HEK293 (cell line): ENCODE data around the gene SLC37A3.

Source experiments
- CTCF ChIA-PET: fragments of 350-600 bp; formaldehyde crosslinking; extraction: SDS; loops from one replicate; lab custom pipeline; 2021; ENCODE audit warnings: antibody characterized with exemption; lab: Yijun Ruan, JAX
- POLR2A ChIA-PET: fragments of 300-600 bp; formaldehyde crosslinking; extraction: SDS; loops from one replicate; lab custom pipeline; 2020; ENCODE audit warnings: antibody characterized with exemption, inconsistent platforms; lab: Yijun Ruan, JAX
- H3K27ac ChIP-seq: fragments of 200-500 bp; sonication (Bioruptor generic); 2 replicates; pipeline ENCODE4 v1.5.1; 2014; ENCODE audit warnings: low read depth, low read length, control low read depth, inconsistent platforms; ENCODE audit errors: extremely low read depth
- H3K36me3 ChIP-seq, 2 experiments: fragments of 200-500 bp in 1 of 2; sonication (Bioruptor generic) in 1 of 2; 1 replicate in 1 of 2; 2 replicates in 1 of 2; pipeline ENCODE4 v1.5.1; 2014 to 2017; ENCODE audit warnings: inconsistent platforms in 2 of 2, low read length in 2 of 2; ENCODE audit not compliant: control insufficient read depth in 2 of 2, insufficient read depth in 1 of 2
- H3K4me1 ChIP-seq: fragments of 200-500 bp; sonication (Bioruptor generic); 2 replicates; pipeline ENCODE4 v1.5.1; 2014; ENCODE audit warnings: mild to moderate bottlenecking, low read length, inconsistent platforms; ENCODE audit not compliant: control insufficient read depth, insufficient read depth
- H3K4me3 ChIP-seq: 2 replicates; pipeline ENCODE4 v1.5.1; 2011; ENCODE audit warnings: low read depth, mild to moderate bottlenecking, control low read depth, low read length, moderate library complexity
- H3K9me3 ChIP-seq: fragments of 200-500 bp; sonication (Bioruptor generic); 2 replicates; pipeline ENCODE4 v1.5.1; 2014; ENCODE audit warnings: low read depth, low read length, inconsistent platforms; ENCODE audit not compliant: control insufficient read depth, insufficient read depth
- GLIS1 ChIP-seq: fragments of 450-650 bp; formaldehyde crosslinking; IDR thresholded peaks from 2 replicates; pipeline ENCODE4 v1.5.1; 2016; ENCODE audit warnings: missing biosample characterization, missing genetic modification characterization
- GLIS2 ChIP-seq: fragments of 450-650 bp; formaldehyde crosslinking; IDR thresholded peaks from 2 replicates; pipeline ENCODE4 v1.5.1; 2016; ENCODE audit warnings: missing biosample characterization, missing genetic modification characterization
- KLF1 ChIP-seq: fragments of 450-650 bp; formaldehyde crosslinking; IDR thresholded peaks from 2 replicates; pipeline ENCODE4 v1.5.1; 2016; ENCODE audit warnings: missing biosample characterization, missing genetic modification characterization
- PATZ1 ChIP-seq: fragments of 450-650 bp; formaldehyde crosslinking; IDR thresholded peaks from 2 replicates; pipeline ENCODE4 v1.5.1; 2016; ENCODE audit warnings: missing biosample characterization, missing genetic modification characterization
- TCF7L2 ChIP-seq: IDR thresholded peaks from 2 replicates; pipeline ENCODE4 v1.6.1; 2011; ENCODE audit warnings: low read depth, mild to moderate bottlenecking, inconsistent platforms, low read length, moderate library complexity, borderline replicate concordance
- YY1 ChIP-seq: fragments of 450-650 bp; formaldehyde crosslinking; IDR thresholded peaks from 2 replicates; pipeline ENCODE4 v1.5.1; 2018; ENCODE audit warnings: missing biosample characterization, missing genetic modification characterization
- ZBTB20 ChIP-seq: fragments of 450-650 bp; formaldehyde crosslinking; IDR thresholded peaks from 2 replicates; pipeline ENCODE4 v1.5.1; 2016; ENCODE audit warnings: missing biosample characterization, missing genetic modification characterization
- ZBTB21 ChIP-seq: fragments of 450-650 bp; formaldehyde crosslinking; IDR thresholded peaks from 2 replicates; pipeline ENCODE4 v1.5.1; 2017; ENCODE audit warnings: missing biosample characterization, missing genetic modification characterization
- ZNF157 ChIP-seq: fragments of 450-650 bp; formaldehyde crosslinking; IDR thresholded peaks from 2 replicates; pipeline ENCODE4 v1.5.1; 2016; ENCODE audit warnings: missing biosample characterization, missing genetic modification characterization
- ZNF202 ChIP-seq: fragments of 450-650 bp; formaldehyde crosslinking; IDR thresholded peaks from 2 replicates; pipeline ENCODE4 v1.5.1; 2016; ENCODE audit warnings: missing biosample characterization, missing genetic modification characterization, borderline replicate concordance
- ZNF24 ChIP-seq: fragments of 450-650 bp; formaldehyde crosslinking; IDR thresholded peaks from 2 replicates; pipeline ENCODE4 v1.5.1; 2016; ENCODE audit warnings: missing biosample characterization, missing genetic modification characterization
- ZNF423 ChIP-seq: fragments of 450-650 bp; formaldehyde crosslinking; IDR thresholded peaks from 2 replicates; pipeline ENCODE4 v1.5.1; 2016; ENCODE audit warnings: missing biosample characterization, missing genetic modification characterization
- ZNF518A ChIP-seq: fragments of 450-650 bp; formaldehyde crosslinking; conservative IDR thresholded peaks from 2 replicates; pipeline ENCODE4 v1.5.1; 2016; ENCODE audit warnings: low read depth, missing biosample characterization, missing genetic modification characterization
- ZNF548 ChIP-seq: fragments of 450-650 bp; formaldehyde crosslinking; IDR thresholded peaks from 2 replicates; pipeline ENCODE4 v1.5.1; 2016; ENCODE audit warnings: missing biosample characterization, missing genetic modification characterization
- ZNF549 ChIP-seq: fragments of 450-650 bp; IDR thresholded peaks from 2 replicates; pipeline ENCODE4 v1.5.1; 2018; ENCODE audit warnings: missing biosample characterization, missing genetic modification characterization, mild to moderate bottlenecking, inconsistent platforms, moderate library complexity
- ZNF561 ChIP-seq: fragments of 450-650 bp; IDR thresholded peaks from 2 replicates; pipeline ENCODE4 v1.5.1; 2018; ENCODE audit warnings: missing biosample characterization, missing genetic modification characterization, borderline replicate concordance
- ZNF776 ChIP-seq: fragments of 450-650 bp; formaldehyde crosslinking; IDR thresholded peaks from 2 replicates; pipeline ENCODE4 v1.5.0; 2017; ENCODE audit warnings: missing biosample characterization, missing genetic modification characterization, borderline replicate concordance

SLC37A3 gene

GRCh38 chr7:140292438-140292837 lies 105.9 kb downstream of the SLC37A3 start (continued):
- TF ChIP-seq PATZ1 (tag by site-specific recombination): no peak
- no peak for TF ChIP-seq ZNF549 (tag by site-specific recombination)
- no peak for TF ChIP-seq ZNF518A (tag by site-specific recombination)
- no peak for TF ChIP-seq ZNF561 (tag by site-specific recombination)

- CTCF ChIA-PET: no interaction called here
Observed at GRCh38 chr7:140289804-140290203, 108.5 kb downstream of the SLC37A3 start.

GRCh38 chr7:140287988-140288387 lies 110.3 kb downstream of the SLC37A3 start:
- Histone ChIP-seq H3K4me3 (no peak overlapping the region), H3K36me3 (no peaks in the 10 kb centered on the region), H3K27ac (no peak overlapping the region), H3K9me3 (no peaks in the 10 kb centered on the region), H3K4me1 (no peaks in the 10 kb centered on the region)
- TF ChIP-seq ZNF157 (tag by site-specific recombination) (no peak), ZNF423 (tag by site-specific recombination) (no peak), PATZ1 (tag by site-specific recombination) (no peak)
- CTCF ChIA-PET: interaction anchor here (0.5 kb wide), 1 partner anchor 284 kb away, joined by 3 read pairs; no protein-coding TSS in a partner anchor
- POLR2A ChIA-PET: no interaction called here

More at GRCh38 chr7:140289804-140290203, 108.5 kb downstream of the SLC37A3 start:
- Histone ChIP-seq H3K9me3 (no peaks in the 10 kb centered on the region), H3K4me3 (no peak overlapping the region), H3K27ac (no peak overlapping the region), H3K4me1 (no peaks in the 10 kb centered on the region), H3K36me3 (no peaks in the 10 kb centered on the region)
- TF ChIP-seq TCF7L2 (no peak), ZBTB21 (no peak), KLF1 (tag by site-specific recombination) (no peak), ZNF776 (tag by site-specific recombination) (no peak), ZNF202 (tag by site-specific recombination) (no peak), GLIS1 (tag by site-specific recombination) (no peak), ZNF24 (tag by site-specific recombination) (no peak), YY1 (tag by site-specific recombination) (no peak), GLIS2 (tag by site-specific recombination) (no peak), ZBTB20 (no peak), ZNF548 (no peak)
- POLR2A ChIA-PET: no interaction called here
